Testis (tissue), 3 donors: ENCODE results near the gene C21orf58. TPM values are rescaled to one million over a fixed set of nuclear protein-coding genes. Genes with fewer than 3 reads are reported as not detected.

Experiments
- DNase-seq: peaks from one replicate; pipeline ENCODE4 v3.0.0-alpha.2; 2019
- H3K27ac ChIP-seq, 2 donors: fragments of 200-600 bp; sonication (generic); one replicate each; pipeline ENCODE4 v1.5.1; 2019
- H3K27me3 ChIP-seq: fragments of 200-600 bp; sonication (generic); one replicate; pipeline ENCODE4 v1.5.1; 2019
- H3K36me3 ChIP-seq: fragments of 200-600 bp; sonication (generic); one replicate; pipeline ENCODE4 v1.5.1; 2017; ENCODE audit warnings: low read depth; ENCODE audit errors: missing control alignments
- H3K4me1 ChIP-seq: fragments of 200-600 bp; sonication (generic); one replicate; pipeline ENCODE4 v1.5.1; 2019
- H3K4me3 ChIP-seq, 2 donors: fragments of 200-600 bp; sonication (generic); one replicate each; pipeline ENCODE4 v1.5.1; 2017 to 2019
- H3K9me3 ChIP-seq: fragments of 200-600 bp; sonication (generic); one replicate; pipeline ENCODE4 v1.5.1; 2017
- POLR2A ChIP-seq: fragments of 450-650 bp; IDR thresholded peaks from one replicate; pipeline ENCODE4 v1.6.1; 2017; ENCODE audit warnings: antibody characterized with exemption, mild to moderate bottlenecking, moderate library complexity
- WGBS, 2 donors: methylation state at CpG; one replicate each; pipeline ENCODE4 v1.1.5; 2018; 5-methylcytosine and 5-hydroxymethylcytosine counted together
- intact Hi-C: fragments of 100-400 bp; cut with DNase I; formaldehyde crosslinking; loops from one replicate; pipeline ENCODE4 v1.15.1; 2023; ENCODE audit warnings: low total_unique reads
- polyA plus RNA-seq: library from polyadenylated mRNA; stranded (reverse); fragments of 350-450 nt; fragmentation: Illumina TruSeq; extraction: RNeasy Lipid Tissue Mini Kit (QIAGEN cat#74804); gene quantifications from one replicate; pipeline ENCODE4 v1.2.3, GENCODE V29; 2014; ENCODE audit warnings: low read depth, low replicate concordance; ENCODE audit not compliant: insufficient read depth
- total RNA-seq, 2 donors: library from RNA; depleted of rRNA; stranded (reverse); fragments of >200 nt; gene quantifications; one replicate each; pipeline ENCODE4 v1.2.3, GENCODE V29; 2016
- TF ChIP-seq, protein P1 (sequence below), 3 experiments: fragments of 450-650 bp in 2 of 3; fragments of 200-600 bp in 1 of 3; sonication (generic) in 1 of 3; IDR thresholded peaks; one replicate each; pipeline ENCODE4 v1.5.1; 2016 to 2019; ENCODE audit warnings: antibody characterized with exemption in 3 of 3, mild to moderate bottlenecking in 2 of 3, moderate library complexity in 1 of 3

Gene C21orf58
- total and polyA plus RNA-seq, 3 donors from 2014 or later = 13.6 to 21.6 (median 13.7) TPM

DNA sequence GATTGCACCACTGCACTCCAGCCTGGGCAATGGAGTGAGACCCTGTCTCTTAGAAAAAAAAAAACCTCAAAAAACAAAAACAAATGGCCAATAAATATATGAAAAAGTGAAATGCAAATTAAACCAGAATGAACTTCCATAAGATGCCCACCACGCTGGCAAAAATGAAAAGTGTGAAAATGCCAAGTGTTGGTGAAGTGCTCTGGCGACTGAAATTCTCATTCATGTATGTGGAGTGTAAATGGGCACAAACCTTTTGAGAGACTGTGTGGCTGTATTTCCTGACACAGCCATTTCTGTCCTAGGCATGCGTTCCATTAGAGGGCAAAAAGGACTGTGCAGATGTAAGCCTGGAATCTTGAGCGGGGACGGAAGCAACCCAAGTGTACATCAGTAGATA lies 19.2 kb downstream of the C21orf58 start:
- H3K36me3 ChIP-seq = no peaks in the 10 kb centered on the region
- no peaks in the 10 kb centered on the region for H3K4me1 ChIP-seq
- WGBS, 2 donors = 92 to 94% methylated on average over 5 of the region's 5 CpGs
- intact Hi-C loops = no loop called here
- H3K27me3 ChIP-seq = no peaks in the 10 kb centered on the region
- no peak overlapping the region for H3K27ac ChIP-seq
- H3K4me3 ChIP-seq = no peak overlapping the region
- TF ChIP-seq POLR2A = no peak
- TF ChIP-seq, protein P1, sequence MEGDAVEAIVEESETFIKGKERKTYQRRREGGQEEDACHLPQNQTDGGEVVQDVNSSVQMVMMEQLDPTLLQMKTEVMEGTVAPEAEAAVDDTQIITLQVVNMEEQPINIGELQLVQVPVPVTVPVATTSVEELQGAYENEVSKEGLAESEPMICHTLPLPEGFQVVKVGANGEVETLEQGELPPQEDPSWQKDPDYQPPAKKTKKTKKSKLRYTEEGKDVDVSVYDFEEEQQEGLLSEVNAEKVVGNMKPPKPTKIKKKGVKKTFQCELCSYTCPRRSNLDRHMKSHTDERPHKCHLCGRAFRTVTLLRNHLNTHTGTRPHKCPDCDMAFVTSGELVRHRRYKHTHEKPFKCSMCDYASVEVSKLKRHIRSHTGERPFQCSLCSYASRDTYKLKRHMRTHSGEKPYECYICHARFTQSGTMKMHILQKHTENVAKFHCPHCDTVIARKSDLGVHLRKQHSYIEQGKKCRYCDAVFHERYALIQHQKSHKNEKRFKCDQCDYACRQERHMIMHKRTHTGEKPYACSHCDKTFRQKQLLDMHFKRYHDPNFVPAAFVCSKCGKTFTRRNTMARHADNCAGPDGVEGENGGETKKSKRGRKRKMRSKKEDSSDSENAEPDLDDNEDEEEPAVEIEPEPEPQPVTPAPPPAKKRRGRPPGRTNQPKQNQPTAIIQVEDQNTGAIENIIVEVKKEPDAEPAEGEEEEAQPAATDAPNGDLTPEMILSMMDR (IDR thresholded peaks at IDR 0.05) = no peak
- H3K9me3 ChIP-seq = no peaks in the 10 kb centered on the region
- no peak for DNase-seq

DNA sequence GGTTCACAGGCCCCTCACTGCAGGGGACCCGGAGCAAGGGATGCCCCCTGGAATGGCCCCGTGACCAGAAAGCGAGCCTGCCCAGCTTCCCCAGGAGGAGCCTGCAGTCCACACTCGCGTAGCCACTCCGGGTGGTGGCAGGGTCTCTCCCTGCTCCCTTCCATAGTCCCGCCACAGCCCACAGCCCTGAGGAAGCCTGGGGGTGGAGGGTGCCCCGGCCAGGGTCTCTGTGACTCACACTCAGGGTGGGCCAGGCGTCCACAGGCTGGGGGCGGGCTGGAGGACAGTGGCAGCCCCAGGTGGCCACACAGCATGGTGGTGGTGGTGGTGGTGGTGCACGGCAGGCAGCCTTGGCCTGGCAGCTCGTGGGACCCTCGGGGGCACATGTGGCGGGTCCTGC lies 21.9 kb downstream of the C21orf58 start:
- 80 to 95% methylated on average over 2 to 13 of the region's 14 CpGs for WGBS, 2 donors
- TF ChIP-seq, protein P1 (IDR thresholded peaks at IDR 0.05) = no peak
- no peak for TF ChIP-seq POLR2A
- Histone ChIP-seq H3K4me1 (peaks cover 11% of the 10 kb centered on the region), H3K9me3 (no peaks in the 10 kb centered on the region), H3K4me3 (no peak overlapping the region), H3K27ac (no peak overlapping the region), H3K36me3 (no peaks in the 10 kb centered on the region), H3K27me3 (no peaks in the 10 kb centered on the region)
- intact Hi-C loops = no loop called here
- no peak for DNase-seq

DNA sequence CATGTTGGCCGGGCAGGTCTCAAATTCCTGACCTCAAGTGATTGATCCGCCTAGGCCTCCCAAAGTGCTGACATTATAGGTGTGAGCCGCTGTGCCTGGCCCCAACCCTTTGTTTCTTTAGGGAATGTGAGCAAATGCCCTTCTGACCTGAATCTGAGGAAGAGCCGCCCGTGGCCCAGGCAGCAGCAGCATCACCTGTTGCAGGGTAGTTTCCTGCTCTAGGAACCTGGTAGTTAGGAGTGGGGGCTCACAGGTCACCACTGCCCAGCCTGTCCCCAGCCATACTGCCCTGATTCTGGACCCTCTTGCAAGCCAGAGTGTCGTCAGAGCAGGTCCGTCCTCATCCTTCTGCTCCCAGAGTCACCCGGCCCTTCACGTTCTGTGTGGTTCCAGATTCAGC lies 24.5 kb downstream of the C21orf58 start:
- Histone ChIP-seq H3K27me3 (no peaks in the 10 kb centered on the region), H3K36me3 (no peaks in the 10 kb centered on the region), H3K4me1 (peaks cover 11% of the 10 kb centered on the region), H3K9me3 (no peaks in the 10 kb centered on the region), H3K27ac (no peak overlapping the region), H3K4me3 (no peak overlapping the region)
- intact Hi-C loops = no loop called here
- TF ChIP-seq, protein P1 (IDR thresholded peaks at IDR 0.05) = no peak
- no peak for TF ChIP-seq POLR2A
- WGBS, 2 donors = 85 to 95% methylated on average over 8 to 9 of the region's 9 CpGs
- no peak for DNase-seq

DNA sequence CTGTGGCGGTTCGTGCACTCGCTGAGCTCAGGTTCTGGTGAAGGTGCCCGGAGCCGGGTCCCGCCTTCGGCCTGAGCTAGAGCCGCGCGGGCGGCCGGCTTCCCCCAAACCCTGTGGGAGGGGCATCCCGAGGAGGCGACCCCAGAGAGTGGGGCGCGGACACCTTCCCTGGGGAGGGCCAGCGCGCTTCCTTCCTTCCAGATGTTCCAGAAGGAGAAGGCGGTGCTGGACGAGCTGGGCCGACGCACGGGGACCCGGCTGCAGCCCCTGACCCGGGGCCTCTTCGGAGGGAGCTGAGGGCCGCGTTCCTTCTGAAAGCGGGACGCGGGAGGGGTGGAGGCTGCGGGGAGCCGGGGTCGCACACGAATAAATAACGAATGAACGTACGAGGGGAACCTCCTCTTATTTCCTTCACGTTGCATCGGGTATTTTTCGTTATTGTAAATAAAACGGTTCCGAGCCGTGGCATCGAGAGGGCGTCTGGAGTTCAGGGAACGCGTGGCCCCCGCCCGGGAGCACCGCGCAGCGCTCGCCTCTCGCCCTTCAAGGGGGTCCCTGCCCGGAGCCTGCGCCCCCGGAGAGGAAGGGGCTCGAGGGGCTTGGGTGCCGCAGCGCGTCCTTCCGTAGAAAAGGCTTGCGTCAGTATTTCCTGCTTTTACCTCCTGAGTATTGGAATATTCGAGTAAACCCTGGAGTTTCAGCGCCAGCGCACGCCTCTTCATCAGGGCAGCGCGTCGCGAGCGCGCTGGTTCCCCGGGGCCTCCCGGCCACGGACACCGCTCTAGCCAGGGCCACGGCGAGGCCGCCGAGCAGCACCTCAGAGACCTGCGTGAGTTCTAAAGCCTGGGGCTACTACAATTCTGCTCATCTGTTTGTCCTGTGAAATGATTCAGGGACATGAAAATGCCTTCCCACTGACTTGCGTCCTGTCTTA lies 26.1 kb downstream of the C21orf58 start:
- peak overlapping the region; percentile 79 for H3K27ac ChIP-seq
- H3K4me3 ChIP-seq = peak overlapping the region; percentile 37 to 40
- intact Hi-C loops = no loop called here
- TF ChIP-seq, protein P1 (IDR thresholded peaks at IDR 0.05) = no peak
- no peak for TF ChIP-seq POLR2A
- H3K27me3 ChIP-seq = no peaks in the 10 kb centered on the region
- WGBS, 2 donors = 5 to 6% methylated on average over 32 to 74 of the region's 84 CpGs
- no peaks in the 10 kb centered on the region for H3K36me3 ChIP-seq
- peak; percentile 32 for DNase-seq
- no peaks in the 10 kb centered on the region for H3K9me3 ChIP-seq
- peaks cover 11% of the 10 kb centered on the region for H3K4me1 ChIP-seq
